Measurements from ENCODE around the gene WDR62.
A peak's percentile ranks its signal among the peaks of the same experiment; 100 is the strongest.

WDR62 gene

DNA sequence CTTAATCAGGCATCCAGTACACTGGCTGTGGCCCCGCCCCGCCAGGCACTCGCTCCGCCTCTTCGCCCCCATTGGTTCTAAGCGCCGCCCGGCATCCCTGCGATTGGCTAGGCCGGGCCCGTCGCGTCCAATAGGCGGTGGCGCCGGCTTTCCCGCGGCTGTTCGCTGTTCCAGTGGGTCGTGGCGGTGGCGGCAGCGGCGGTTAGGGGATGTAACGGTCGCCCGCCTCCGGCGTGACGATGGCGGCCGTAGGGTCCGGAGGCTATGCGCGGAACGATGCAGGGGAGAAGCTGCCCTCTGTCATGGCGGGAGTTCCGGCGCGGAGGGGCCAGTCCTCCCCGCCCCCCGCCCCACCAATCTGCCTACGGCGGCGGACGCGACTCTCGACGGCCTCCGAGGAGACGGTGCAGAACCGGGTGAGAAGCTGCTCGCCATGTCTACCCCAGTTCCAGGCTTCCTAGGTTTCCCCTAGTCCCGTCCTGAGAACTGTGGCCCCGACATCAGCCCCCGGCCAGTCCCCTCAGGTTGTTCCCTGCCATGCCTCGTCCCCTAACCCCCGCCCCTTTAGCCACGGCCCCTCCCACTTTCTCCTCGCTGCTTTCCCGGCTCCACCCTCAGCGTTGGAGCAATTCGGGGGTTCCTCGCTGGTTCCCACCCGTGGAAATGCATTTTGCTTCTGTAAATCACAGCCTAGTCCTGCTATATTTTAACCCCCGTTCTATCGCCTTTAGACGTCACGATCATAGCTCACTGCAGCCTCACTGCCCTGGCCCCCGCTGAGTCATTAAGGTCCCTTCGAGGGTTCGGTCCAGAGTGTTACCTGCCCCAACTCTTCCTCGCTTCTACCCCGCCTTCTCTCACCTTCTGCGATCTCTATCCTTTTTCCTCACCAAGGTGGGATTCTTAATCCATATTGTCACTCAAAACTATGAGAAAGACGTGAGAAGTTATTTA is at the start of gene WDR62:
Gene WDR62 (plus strand): TSS at position 165 of the 954 bp plus-strand sequence. CDS start 75 bp downstream, at position 240.
- DNase-seq, result peak; percentile 92

DNA sequence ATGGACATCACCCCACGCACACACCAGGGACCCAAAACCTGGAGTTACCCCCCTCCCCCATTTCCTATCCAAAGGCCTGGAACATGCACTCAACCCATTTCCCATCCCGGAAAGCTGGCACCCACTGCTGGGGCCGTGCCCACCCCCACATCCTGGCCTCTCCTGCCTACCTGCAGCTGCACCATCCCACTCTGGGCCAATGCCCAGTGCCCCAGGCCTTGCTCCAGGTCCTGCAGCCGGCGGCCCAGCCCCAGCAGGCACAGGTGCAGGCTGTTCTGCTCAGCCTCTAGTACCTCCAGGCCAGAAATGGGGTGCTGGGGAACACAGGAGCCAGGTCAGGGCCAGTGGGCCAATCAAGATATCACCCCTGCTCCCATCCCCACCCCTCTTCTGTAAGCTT is 47.7 kb upstream of the WDR62 start:
- no peak for DNase-seq

DNA sequence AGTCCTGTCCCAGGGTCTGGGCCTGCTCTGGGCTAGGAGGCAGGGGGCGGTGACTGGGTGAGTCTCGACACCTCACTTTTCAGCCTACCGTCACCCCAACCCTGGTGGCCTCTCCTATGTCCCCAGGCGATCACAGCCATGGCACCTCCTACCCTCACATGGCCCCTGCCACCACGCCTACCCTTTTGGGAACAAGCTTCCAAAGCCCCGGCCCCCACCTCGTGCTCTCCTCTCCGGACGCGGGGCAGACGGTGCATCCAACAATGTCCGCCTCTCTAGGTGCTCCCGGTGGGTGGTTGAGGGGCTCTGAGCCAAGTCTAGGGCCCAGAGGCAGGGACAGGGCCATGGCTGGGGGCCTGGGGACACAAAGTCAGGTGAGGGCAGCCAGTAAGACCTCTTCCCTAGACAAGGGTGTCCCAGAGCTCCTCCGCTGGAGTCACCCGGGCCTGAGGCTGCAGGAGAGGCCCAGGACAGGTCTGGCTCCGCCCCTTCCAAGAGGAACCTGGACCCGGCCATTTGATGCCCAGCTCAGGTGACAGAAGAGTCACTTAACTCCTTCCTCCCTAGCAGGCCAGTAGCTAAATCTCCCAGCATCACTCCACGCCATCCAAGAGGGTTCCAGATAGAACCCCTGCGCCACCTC is 46.2 kb upstream of the WDR62 start, which contains the start of gene SYNE4:
Gene SYNE4 (minus strand): TSS at position 478 of the 643 bp plus-strand sequence. CDS start 132 bp downstream, at position 346.
- no peak for DNase-seq

DNA sequence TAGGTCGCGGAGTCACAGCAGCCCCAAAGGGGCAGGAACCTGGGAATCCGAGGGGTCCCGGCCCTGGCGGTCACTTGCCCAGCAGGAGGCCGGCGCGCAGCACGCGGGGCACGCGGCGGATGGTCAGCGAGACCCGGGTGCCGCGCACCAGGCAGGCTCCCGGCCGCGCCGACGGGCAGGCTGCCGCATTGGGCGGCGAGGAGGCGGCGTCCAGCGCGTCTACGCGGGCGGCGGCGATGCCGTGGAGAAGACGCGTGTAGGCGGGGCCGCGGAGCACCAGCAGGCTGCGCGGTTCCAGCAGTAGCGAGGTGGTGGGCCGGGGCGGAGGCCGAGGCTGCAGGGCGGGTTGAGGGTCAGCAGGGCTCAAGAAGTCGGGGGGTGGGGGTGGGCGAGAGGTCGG is 45.5 kb upstream of the WDR62 start:
- peak; percentile 22 for DNase-seq

DNA sequence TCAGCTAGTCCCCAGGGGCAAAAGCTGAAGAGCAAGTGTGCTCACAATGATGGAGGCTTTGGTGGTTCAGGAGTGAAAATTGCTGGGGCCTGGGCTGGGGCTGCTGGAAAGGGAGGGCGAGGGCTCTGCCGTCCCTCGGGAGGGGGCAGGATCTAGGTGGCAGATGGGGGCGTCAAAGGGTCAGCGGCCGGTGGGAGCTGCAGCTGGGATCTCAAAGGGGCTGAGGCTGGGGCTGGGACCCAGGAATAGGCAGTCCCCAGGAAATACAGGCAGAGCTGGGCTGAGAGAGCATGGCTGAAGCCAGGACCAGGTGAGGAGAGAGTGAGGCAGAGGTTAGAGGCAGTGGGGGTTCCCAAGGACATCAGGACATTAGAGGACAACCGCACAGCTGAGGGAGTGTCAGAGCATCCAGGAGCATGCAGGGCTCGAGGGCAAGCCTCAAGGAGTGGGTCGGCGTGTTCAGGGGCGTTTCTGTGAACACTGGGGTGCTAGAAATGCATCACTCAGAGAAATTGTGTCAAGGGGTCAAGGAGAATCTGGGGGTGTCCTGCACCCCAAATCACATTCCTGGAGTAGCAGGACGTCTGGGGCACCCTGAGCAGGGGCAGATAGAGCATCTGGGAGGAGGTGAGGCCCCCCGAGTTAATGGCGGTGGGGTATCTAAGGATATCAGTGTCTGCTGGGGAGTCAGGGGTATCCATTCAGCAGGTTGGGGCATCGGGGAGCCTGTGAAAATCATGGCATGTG is 44.9 kb upstream of the WDR62 start:
- DNase-seq, result no peak

DNA sequence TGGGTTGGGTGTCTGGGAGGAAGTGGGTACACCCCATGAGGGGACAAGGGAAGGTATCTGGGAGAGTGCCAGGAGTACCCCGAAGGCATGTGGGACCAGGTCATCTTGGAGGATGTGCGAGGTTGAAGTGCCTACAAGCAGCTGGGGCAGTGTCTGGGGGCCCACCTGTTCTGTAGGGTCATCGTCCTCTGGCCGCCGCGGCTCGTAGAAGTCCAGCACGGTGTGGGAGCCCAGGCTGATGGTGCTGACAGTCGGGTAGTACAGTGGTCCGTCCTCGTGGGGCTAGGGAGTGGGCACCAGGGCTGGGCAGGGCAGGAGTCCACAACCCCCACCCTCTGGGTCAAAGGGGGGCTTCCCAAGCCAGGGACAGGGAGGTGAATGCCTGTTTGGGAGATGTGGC is 44.3 kb upstream of the WDR62 start:
- no peak for DNase-seq

DNA sequence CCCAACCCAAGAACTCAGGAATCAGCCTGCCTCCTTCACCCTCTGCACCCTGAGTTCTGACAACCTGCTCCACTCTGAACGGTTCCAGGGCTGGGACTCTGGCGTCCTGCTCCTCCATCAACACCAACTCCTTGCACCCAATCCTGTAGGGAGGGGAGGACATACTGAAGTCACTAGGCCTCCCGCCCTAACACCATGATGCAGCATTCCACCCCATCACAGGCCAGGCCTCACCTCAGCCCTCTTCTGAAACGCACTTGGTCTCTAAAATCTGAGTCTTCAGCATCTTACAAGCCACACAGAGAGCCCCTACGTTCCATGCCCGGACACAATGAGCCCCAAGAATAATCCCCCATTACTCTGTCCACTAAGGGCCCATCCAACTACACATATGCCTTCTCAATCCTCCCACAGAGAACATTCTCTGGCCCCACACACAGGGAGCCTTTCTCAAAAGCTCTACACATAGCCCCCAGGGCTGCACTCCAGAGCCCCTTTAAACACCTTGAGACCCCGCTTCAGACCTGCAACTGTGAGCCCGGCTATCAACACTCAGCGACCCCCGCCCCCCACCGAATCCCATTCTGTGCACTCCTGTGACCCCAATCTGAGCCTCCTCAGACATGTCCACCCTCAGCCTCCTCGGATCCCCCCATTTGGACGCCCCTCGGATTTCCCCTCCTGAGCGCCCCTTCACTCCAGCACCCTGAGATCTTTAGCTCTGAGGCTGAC is 41.3 kb upstream of the WDR62 start:
- no peak for DNase-seq

DNA sequence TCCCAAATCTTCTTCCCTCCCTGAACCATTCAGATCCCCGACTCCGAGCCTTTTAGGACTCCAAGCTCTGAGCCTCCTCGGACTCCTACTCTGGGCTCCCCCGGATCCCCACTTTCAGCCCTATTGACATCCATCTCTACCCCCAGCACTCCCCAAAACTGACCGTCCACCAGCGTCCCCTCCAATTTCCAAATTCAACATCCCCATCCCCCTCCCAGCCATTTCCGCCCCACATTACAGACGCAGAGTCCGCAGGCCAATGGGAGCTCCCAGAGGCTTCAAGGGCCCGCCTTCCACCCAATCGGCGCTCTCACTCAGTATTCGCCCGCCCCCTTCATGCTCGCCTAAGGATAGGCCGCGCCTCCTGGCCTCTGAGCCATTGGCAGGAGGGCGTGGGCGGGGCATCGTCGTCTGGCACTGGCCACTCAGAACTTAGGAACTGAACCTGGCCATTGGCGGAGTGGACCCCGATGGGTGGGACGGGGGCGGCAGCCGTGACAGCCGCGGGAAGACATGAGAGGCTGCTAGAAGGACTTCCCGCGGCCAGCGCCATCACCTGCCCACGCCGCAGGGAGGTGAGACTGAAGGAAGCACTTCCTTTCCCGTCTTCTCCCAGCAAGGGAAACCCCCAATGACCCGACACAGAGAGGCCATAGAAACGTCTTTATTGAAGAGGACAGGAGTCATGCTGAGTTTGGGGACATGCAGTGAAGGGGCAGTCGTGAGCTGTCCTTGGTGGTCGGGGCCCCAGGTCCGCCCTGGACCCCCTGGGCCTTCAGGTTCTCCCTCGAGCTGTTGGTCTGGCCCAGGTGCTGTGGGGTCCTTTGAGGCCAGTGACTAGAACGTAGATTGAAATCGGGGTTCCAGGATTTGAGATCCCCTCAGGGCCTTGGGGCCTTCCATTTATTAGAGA is 40.4 kb upstream of the WDR62 start, which contains the start of gene ALKBH6:
Gene ALKBH6 (minus strand): TSS at position 202 of the 913 bp plus-strand sequence. CDS start 816 bp downstream, outside the sequence.
- peak; percentile 99 for DNase-seq

DNA sequence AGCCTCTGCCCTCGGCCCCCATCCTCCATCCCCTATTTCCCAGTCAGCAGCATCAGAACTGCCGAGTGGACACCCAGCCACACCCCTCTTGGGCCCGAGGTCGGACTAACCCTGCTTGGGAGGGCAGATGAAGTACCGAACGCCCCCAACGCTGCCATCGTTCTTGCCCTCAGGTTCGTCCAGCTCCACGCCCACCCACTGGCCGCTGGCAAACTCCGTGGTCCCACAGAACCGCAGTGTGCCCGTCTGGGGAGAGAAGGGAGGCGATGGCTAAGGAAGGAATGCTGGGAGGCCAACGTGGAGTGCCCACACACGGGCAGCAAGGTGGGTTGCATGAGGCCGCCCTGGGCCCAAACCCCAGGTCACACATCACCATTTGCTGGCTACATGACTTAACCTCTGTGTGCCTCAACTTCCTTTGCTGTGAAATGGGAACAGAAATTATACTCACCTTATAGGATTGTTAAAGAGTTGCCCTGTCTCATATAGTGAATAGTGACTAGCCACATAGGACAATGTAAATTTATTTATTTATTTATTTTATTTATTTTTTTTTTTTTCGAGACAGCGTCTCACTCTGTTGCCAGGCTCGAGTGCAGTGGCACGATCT is 35.5 kb upstream of the WDR62 start:
- DNase-seq, result no peak

DNA sequence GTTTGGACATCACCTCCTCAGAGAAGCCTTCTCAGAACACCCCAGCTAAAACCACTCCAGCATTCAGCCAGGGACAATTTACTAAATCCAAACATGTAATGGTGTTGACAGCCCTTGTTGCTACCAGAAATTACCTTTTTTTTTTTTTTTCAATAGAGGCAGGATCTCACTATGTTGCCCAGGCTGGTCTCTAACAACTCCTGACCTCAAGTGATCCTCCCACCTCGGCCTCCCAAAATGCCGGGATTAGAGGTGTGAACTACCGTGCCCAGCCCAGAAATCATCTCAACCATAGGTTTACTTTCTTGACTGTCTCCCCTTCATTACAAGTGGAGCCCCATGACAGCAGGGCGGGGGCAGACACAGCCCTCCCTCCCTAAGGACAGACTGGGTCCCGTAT is 31.3 kb upstream of the WDR62 start:
- DNase-seq, result no peak

DNA sequence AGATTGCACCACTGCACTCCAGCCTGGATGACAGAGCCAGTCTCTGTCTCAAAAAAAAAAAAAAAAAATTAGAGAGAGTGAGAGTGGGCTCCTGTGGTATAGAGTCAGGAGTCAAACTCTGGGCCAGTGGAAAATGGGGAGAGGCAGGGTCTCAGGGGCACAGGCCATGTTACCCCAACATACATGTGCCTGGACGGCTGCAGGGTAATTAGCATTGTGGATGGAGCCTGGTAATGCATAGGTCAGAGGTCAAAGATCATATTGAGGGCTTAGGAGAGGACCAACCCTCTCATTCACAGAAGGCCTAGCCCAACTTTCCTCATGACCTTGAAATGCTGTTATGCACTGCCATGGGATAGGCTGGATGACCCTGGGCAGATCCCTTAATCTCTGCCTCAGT is 29.2 kb upstream of the WDR62 start:
- DNase-seq, result no peak

DNA sequence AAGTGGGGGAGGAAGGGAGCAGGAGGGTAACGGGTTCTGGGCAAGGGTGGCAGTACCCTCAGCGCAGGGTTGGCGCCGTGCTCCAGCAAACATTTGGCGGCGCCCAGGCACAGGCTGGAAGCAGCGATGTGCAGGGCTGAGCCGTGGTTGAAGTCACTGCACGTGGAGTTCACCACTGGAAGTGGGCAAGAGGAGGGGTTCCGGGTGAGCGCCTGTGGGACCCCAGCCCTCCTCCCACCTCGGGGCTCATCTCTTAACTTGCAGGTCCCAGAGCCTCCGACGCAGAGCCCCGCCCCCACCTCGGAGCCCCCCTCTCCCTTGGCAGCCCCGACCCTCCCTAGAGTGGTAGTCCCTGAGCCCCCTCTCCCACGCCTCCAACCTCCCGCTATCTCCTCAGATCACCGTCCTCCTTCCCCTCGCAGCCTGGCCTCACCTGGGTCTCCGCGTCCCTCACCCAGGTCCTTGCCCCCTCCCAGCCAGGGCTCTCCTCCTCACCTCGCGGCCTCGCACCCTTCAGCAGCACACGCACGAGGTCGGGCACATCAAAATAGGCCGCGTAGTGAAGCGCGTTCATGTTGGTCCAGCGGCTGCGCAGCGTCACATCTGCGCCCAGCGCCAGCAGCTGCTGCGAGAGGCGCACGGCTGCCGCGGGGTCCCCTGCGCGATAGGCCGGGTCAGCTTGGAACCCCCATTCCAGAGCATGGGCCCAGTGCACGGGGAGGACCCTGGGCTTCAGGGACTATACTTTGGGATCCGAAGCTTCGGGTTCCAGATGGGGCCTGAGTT is 28.4 kb upstream of the WDR62 start:
- DNase-seq, result no peak

DNA sequence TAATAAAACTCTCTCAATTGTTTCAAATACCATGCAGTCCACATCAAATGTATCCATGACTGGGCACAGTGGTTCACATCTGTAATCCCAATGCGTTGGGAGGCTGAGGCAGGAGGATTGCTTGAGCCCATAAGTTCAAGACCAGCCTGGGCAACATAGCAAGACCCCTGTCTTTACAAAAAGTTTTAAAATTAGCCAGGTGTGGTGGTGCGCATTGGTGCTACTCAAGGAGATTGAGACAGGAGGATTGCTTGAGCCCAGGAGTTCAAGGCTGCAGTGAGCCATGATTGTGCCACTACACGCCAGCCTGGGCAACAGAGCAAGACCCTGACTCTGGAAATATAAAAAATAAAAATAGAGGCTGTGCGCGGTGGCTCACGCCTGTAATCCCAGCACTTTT is 27.0 kb upstream of the WDR62 start:
- no peak for DNase-seq

DNA sequence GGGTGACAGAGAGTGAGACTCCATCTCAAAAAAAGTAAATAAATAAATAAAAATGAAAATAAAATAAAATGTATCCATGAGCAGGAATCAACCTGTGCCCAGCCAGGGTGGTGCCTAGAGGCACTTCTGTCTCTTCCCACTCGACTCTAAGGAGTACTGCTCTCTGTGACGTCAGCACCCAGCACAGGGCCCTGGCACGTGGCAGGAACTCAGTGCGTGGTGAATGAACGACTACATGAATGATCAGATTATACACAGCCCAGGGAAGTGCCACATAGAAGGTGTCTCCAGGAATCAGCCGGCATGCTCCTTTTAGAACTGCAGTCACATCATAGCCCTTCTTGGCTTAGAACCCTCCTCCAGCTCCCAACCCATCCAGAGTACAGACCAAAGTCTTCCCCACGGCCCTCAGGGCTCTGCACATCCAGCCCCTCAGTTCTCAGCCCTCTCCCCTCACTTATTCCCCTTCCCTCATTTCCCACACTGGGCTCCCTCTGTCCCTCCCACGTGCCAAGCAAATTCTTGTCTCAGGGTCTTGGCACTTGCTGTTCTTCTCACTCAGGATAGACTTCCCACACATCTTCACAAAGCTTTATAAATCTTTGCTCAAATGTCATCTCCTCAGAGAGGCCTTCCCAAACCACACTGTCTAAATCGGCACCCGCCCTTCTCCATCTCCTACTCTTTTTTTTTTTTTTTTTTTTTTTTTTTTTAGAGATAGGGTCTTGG is 26.2 kb upstream of the WDR62 start:
- no peak for DNase-seq

DNA sequence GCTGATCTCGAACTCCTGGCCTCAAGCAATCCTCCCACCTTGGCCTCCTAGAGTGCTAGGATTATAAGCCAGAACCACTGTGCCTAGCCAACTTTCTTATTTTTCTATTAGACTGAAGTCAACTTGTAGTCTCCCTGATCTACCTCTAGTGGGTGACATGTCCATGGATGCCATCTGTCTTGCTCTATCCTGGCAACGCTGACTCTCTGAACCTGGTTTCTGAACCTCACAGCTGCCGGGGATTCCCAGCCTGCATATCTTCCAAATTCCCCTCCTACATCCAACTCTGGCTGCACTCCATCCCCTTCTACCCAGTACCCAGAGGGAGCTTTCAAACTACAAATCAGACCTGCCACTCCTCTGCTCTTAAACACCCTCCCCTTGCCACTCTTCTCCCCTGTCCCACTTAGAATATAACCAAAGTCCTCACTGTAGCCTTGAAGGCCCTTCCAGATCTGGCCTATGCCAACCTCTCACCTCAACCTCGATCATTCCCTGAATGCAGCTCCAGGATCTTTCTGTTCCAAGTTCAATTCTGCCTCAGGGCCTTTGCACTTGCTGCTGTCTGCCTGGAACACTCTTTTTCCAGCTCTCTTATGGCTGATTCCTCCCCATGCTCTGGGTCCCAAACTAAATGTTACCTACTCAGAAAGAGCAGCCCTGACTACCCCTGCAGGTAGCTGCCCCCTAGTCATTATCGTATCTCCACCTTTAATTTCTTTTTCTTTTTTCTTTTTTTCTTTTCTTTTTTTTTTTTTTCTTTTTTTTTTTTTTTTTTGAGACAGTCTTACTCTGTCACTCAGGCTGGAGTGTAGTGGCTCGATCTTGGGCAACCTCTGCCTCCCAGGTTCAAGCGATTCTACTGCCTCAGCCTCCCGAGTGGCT is 24.2 kb upstream of the WDR62 start:
- DNase-seq, result no peak

DNA sequence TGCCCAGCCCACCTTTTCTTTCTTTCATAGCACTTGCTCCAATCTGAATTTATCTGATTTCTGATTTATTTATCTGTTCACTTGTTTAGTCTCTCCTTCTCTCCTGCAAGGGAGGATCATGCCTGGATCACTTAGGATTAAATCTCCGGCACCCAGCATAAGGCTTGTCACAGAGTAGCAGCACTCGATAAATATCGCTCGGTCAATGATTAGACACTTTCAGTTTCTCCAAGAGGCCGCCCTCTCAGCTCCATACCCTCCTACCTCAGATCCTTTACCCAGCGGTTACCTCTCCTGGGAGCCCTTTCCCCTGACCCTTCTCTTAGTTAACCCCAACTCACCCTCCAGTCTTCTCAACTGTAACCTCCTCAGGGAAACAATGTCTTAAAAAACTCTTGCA is 23.4 kb upstream of the WDR62 start:
- no peak for DNase-seq

DNA sequence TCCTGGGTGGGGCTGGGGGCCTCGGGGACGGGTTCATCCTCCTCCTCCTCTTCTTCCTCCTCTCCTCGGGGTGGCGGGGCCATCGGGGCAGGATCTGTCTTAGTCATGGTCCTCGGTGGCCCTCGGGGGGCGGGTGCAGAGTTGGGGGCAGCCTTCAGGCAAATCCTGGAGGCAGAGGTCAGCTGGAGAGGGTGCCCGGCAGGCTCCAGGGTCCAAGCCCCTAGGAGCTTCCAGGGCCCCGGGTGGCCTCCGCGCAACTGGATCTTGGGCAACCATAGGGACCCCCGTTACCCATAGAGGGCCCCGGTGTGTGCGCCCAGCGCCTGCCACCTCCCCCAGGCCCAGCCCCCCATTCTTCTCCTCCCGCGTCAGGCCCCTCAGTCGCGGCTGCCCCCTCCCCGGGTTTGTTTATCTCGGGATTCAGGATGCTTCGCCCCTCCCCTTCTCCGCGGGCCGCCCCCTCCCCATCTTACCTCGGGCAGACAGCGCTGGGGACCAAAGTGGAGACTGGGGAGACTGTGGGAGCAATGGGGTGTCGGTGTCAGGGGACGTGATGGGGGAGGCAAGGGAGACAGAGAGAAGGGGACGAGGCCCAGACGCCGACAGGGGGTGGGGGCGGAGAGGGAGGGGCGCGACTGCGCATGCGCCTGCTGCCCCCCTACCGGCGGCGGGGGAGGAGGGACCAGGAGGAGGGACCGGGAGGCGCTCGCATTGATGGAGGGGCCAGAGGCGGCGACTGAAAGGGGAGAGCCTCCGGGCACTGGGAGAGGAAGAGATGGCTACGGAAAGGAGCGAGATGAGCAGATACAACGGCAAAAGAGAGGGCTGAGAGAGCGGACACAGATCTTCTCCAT is 22.2 kb upstream of the WDR62 start, which contains the start of gene CLIP3:
Gene CLIP3 (minus strand): TSS at position 623 of the 854 bp plus-strand sequence. CDS start 516 bp downstream, at position 107.
- DNase-seq, result peak; percentile 33

Data from CD4-positive, alpha-beta T cell treated with Interferon gamma for 1 hour (primary cell).